T-helper 2 cell (primary cell): ENCODE measurements around the gene ALPK3.
A peak's percentile ranks its signal among the peaks of the same experiment; 100 is the strongest.

ENCODE experiments used
- DNase-seq, 5 experiments: peaks; one replicate each; pipeline versions ENCODE4 v3.0.0 to v3.0.0-alpha.2; 2012 to 2022

The ALPK3 gene

DNA sequence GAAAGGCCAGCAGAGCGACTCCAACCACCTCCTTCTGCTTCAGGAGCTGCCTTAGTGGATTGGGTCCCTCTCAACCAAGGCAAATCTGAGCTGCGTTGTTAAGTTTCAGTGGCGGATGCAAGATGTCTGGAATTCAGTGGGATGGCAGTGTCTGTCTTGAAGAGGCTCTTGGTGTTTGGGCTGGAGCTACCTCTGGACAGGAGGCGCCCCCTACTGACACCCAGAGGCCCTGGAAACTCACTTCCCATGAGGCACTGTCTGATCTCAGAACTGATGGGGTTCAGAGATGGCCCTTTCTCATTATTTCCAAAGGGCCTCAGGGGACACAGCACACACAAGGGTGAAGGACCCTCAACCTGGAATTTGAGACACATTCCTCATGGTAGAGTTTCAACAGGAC is 61.3 kb downstream of the ALPK3 start:
- peak in 4 of 5 experiments; percentile 10 to 72 (median 36) for DNase-seq

DNA sequence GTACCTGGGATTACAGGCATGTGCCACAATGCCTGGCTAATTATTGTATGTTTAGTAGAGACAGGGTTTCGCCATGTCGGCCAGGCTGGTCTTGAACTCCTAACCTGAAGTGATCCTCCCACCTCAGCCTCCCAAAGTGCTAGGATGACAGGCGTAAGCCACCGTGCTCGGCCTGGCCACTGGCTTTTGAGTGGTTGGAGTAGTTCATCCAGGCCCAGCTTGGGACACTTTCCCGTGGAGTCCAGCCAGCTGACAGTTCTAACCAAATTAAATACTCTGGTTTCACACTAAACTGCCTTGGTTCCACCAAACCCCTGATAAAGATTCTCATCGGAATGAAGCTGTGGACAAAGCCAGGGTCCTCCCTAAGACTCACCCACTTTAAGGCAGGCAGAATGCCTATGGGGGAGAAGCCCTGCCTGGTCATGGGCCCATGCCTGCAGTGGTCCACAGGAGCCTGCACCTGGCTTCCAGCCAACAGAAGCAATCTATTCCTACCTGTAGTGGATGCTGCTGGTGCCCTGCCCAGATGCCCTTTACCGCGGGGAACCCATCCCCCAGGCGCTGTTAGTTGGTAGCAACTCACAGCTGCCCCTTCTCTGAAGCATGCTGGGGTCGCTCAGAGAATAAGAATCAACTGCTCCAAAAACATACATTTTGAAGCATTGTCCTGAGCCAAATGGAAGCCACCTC is 62.1 kb downstream of the ALPK3 start:
- DNase-seq, result no peak

DNA sequence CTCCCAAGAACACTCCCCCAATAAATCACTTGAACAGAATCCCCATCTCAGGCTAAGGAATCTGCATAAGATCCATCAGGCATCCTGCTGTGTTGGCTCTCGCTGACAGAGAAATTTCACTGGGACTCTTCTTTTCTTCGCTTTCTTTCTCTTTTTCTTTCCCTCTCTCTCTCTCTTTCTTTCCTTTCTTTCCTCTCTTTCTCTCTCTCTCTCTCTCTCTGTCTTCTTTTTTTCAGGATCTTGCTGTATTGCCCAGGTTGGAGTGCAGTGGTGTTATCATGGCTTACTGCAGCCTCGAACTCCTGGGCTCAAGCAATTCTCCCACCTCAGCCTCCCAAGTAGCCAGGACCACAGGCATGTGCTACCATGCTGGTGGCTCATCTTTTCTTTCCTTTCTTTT is 62.9 kb downstream of the ALPK3 start:
- no peak for DNase-seq

DNA sequence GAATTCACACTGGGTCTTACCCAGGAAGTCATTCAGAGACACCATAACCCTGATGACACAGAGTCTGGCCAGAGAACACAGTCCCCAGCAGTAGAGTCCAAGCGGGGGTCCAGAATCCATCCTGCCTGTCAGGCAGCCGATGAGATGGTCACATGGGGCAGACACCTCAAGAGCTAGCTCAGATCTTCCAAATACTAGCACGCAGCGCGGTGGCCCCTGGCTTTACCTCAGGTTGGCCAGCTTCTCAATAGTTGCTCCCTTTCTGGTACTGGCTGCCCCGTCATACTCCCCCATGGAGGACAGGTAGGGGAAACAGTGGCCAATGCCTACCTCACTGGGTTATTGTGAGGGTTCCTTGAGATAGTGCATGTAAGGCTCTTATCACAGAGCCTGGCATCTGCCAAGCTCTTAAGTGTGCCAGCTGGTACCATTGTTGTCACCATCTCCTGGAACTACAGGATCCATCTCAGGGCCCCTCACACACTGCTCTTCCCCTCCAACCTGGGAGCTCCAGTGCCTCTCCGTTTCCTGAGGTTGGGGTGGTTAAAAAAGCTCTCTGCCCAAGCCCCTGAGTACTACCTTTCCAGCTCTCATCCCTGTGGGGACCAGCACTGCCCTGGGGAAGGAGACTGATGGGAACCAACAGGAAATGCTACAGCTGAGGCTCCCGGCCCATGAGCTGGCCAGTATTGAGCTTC is 63.8 kb downstream of the ALPK3 start:
- no peak for DNase-seq

DNA sequence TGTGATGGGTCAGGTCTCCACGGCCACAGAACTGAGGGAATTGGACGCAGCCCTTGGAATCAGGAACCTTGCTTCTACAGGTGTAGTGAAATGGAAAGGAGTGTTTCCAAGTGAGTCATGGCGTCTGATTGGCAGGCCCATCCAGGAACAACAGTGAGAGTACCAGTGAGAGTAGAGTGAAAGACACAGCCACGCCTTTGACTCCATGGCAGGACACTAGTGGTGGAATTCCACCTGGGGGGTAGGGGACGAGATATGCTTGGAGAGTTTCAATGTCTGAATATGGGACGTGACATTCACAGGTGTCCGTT is 64.3 kb downstream of the ALPK3 start:
- no peak for DNase-seq

DNA sequence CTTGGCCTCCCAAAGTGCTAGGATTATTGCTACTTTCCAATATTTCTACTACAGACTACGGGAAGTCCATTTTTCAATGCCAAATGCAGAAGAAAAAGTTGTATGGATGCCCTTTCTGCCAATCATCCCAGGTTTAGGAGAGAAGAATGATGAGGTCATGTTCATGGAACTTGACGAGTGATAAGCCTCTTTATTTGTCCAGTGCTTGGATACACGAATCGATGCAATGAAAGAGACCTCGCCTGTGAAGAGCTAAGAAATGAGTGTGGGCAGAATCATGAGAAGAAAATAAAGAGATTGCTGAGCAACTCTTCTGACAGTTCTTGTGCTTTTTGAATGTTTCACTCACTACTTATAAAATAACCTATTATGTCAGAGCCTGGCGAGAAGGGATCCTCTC is 66.3 kb downstream of the ALPK3 start:
- DNase-seq, result no peak

DNA sequence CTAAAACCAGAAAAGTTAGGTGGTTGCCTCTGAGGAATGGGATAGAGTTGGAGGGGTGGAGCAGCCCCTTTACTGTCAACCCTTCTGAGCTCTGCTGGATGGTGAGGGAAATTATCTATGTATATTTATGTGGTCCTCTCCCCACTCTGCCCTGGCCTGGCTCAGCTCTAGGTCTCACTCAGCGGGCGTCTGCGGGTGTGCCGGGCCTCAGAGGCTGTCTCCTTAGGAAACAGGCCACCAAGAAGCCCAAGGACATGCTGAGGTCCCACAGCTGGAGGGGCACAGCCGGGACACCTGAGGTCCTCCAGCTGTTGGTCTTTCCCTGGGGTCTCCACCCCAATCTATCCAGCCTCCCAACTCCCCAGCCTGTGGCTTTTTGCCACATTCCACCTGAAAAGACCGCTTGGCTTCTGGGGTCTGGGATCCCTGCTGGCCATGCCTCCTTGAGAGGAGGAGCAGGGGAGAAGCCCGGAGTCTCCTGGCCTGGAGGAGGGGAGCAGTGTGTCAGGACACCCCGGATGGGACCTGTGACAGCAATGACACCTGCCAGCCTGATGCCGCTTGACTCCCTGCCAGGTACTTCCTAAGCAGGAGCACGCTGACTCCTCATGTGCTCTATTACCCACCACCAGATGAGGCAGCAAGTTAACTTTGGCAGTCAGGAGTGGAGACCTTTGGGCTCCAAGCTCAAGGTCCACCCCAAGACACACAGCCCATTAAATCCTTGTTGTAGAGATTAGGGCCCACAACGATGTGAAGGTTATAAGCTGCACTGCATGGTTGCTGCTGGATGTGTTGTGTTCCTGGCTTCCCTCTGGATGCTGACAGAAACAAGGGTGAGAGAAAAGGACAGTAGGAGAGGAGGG is 67.0 kb downstream of the ALPK3 start, which contains the start of gene SLC28A1:
TSS of gene SLC28A1 (plus strand) at position 747 of the 866 bp plus-strand sequence. CDS start 3,099 bp downstream, outside the sequence.
- no peak for DNase-seq

DNA sequence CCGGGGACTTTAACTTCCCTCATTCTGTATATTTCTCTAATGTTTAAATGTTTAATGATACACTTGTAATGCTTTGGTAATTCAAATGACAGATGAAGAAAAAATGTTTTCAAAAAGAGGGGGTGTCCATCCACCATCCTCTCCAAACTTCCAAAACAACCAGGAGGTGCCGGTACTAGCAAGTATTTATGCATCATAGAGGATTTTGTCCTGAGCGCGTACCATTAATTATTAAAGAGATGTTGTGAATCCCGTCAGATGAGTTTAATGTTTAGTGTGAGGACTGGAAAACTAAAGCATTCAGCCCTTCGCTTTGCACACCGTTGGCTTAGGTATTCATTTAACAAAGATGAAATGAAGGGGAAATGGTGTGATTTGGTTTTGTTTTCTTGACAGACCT is 68.6 kb downstream of the ALPK3 start:
- no peak for DNase-seq

DNA sequence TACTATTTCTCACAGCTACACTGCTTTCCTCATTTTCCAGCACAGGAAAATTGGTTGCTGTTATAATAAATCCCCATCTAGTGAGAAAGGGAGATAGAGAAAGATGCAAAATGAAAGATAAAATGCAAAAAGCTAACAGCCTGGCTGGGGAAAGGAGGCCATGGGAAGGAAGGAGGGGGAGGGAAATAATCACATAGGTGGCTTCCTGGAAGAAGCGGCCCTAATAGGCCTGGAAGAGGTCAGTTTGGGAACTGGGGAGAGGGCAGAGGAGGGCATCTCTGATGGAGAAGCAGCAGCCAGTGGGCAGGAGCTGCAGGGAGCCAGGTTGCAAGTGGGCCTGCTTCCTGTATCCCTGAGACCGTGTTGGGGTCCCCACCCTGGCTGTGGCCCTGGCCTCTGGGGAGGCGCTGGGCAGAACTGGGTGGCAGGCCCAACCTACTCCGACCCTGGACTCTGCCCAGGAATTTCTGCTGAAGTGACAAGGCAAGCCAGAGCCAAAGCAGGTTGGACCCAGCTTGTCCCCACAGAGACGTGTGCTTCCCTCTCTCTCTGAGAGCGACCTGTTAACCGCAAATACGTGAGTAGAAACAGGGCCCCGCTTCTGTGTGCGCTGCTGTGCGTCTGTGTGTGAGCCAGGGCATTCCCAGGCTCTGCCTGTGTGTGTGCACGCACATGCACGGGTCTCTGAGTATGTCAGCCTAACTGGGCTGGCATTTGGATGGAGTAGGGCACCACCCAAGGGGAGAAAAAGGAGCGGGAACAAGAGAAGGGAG is 69.2 kb downstream of the ALPK3 start:
- DNase-seq, result no peak

DNA sequence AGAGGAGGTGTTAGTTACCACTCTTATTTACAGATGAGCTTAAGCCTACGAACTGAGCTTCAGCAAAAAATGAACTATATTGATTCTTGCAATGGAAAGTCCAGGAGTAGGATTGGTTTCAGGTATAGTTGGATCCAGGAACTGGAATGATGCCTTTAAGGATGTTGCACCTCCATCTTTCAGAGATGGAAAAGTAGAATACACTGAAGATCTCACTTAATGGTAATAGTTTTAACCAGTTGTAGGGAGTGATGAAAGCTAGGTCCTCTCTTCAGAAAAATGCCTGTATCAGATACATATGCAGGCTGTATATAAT is 69.8 kb downstream of the ALPK3 start:
- no peak for DNase-seq

DNA sequence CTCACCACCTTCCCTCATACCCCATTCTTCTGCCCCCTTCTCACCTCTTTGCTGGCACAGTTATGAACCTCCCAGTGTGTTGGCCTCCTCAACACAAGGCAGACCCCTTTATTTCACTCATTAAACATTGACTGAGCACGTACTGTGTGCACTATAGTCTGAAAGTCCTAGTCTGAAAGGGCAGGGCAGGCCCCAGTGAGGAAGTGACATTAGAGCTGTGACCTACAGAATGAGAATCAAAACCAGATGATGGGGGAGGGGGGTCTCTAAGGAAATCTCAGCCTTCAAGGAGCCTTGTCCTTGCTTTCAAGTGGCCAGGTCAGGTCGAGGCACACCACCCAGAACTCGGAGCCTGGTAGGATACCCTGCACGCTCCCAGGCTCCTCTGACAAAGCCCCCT is 70.8 kb downstream of the ALPK3 start:
- no peak for DNase-seq

DNA sequence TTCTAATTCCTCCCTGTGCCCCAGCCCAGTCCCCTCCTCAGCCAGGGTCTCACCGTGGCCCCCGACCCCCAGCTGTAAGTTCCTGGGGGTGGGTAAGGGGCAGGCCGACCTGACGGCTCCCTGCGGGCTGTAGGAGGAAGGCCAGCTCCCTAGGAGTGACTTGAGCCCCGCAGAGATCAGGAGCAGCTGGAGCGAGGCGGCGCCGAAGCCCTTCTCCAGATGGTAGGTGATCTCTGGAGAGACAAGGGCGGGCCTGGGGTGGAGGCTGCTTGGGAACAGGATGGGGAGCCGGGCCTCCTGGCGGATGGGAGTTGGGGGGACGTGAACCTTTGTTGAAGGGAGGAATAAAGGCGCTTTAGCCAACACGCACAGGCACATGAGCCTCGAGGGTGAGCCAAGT is 71.5 kb downstream of the ALPK3 start:
- DNase-seq, result no peak

DNA sequence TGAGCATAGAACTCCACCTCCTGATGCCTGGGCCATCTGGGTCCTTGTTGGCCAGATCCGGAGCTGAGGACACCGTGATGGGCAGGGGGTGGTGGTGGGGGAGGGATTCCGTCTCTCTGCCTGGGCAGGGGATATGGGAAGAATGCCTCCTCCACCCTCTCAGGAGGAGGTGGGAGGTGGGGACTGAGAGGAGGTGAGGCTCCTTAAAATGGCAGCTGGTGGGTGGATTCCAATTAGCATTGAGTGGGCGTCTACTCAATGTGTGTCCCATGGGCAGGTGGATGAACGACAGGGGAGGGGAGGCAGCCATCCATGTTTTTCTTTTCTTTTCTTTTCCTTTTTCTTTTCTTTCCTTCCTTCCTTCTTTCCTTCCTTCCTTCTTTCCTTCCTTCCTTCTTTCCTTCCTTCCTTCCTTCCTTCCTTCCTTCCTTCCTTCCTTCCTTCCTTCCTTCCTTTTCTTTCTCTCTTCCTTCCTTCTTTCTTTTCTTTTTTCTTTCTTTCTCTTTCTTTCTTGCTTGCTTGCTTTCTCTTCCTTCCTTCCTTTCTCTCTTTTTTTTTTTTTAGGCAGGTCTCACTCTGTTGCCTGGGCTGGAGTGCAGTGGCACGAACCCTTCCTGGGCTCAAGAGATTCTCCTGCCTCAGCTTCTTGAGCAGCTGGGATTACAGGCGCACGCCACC is 72.3 kb downstream of the ALPK3 start:
- DNase-seq, result no peak

DNA sequence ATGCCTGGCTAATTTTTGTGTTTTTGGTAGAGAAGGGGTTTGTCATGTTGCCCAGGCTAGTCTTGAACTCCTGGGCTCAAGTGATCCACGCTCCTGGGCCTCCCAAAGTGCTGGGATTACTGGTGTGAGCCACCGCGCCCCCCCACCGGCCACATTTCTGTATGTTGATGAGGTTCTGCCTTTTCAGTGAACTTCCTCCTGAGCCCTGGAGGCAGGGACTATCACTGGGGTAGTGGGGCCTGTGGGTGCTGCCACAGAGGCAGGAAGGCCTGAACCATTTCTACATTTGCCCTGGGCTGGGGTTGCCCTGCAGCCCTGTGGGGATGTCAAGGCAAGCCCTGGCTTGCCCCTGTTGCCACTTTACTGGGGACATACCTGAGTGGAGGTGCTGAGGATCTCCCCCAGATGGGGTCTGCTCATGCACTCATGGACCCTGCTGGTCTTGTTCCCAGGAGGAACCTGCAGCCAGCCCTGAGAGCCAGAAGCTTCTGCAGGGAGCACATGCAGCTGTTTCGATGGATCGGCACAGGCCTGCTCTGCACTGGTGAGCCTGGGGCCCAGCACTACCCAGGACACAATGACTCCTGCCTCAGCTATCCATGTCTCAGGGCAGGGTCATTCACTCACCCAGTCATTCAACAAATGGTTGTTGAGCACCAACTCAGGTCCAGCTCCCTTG is 73.0 kb downstream of the ALPK3 start:
- no peak for DNase-seq

DNA sequence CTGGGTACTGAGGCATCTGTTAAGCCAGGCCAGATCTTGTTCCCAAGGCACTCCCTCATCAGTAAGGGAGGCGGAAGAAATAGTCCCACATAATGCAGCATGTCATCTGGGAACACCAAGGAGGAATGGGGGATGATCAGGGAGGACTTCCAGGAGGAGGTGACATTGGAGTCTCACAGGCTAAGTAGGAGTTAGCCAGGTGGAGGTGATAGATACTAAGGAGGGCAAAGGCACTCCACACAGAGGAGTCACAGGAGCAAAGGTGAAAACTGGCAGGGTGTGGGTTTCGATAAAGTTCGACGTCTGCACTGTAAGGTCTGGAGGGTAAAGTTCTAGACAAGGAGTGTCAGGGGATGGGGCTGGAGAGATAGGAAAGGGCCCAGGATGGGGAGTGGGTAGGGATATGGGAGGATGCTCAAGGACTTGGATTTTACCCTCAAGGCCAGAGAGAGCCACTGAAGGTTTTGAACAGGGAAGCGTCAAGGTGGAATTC is 73.6 kb downstream of the ALPK3 start:
- no peak for DNase-seq

DNA sequence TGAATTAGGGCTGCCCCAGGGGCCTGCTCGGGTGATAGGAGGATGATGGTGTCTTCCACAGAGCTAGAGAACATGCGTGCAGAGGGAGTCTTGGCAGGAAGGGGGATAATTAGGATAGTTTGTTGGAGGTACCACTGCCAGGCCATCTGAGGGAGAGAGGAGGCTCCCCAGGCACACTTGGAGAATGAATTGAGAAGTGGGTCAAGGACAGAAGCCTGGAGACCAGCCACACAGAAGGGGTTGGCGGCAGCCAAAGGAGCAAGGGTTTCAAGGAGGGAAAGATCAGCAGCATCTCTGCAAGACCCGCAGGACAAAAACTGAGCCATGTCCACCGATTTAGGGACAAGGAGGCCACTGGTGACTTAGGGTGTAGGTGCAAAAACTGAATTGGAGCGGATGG is 74.2 kb downstream of the ALPK3 start:
- no peak for DNase-seq

DNA sequence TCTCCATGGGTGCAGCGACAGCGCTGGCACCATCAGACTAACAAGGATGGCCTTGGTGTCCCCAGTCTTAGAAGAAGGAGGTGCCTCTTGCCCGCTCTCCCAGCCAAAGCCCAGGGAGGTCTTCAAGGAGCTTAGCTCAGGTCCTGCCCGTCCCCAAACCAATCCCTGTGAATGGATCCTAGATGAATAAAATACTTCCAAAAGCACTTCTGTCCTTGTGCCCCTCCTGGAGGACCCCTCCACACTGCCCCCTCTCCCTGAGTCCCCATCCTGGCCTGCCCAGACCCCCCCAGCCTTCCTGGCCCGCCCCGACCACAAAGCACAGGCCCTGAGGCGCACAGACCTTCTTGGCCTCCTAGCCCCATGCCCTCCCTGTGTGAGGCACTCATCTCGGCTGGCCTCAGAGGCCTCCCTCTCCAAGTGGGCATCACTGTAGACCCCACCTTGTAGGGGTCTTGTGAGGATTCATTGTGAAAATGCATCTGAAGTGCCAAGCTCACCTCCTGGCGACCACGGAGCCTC is 75.7 kb downstream of the ALPK3 start:
- no peak for DNase-seq

DNA sequence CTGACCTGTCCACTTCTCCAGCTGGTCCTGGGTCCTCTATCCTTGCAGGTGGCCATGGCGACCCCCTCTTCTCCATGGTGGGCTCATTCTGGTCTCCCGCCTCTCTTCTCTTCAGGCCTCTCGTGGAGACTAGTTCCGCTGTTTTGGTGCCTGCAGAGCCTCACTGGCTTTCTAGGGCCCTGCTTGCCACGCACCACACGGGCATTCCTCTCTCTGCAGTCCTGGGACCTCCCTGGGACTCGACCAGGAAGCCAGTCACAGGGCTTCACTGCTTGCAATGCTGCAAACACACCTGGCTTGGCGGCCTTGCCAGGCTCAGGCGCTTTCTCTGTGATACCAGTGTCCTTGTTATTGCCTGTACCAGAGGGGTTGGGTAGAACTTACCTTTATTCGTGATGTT is 76.5 kb downstream of the ALPK3 start:
- DNase-seq, result no peak

DNA sequence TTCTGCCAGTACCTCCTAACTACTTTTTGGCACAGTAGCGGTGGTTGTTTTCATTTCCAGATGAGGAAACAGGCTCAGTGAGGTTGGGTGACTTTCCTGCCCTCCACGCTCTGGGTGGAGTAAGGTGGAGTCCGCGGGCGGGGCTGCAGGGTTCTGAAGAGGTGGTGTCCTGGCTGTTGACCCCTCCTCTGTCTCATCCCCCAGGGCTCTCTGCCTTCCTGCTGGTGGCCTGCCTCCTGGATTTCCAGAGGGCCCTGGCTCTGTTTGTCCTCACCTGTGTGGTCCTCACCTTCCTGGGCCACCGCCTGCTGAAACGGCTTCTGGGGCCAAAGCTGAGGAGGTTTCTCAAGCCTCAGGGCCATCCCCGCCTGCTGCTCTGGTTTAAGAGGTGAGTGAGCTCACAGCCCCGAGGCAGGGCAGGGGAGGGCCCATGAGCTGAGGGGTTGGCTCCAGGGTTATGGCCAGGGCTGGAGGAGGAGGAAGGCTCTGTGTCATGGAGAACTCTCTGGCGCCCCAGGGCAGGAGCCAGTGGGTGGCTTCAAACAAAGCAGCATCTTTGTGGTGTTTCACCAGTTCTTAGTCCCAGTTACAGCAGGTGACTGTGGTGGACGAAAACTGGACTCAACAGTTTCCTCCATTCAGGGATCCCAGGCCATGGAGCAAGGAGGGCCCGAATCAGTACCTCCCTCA is 77.7 kb downstream of the ALPK3 start:
- DNase-seq, result no peak

DNA sequence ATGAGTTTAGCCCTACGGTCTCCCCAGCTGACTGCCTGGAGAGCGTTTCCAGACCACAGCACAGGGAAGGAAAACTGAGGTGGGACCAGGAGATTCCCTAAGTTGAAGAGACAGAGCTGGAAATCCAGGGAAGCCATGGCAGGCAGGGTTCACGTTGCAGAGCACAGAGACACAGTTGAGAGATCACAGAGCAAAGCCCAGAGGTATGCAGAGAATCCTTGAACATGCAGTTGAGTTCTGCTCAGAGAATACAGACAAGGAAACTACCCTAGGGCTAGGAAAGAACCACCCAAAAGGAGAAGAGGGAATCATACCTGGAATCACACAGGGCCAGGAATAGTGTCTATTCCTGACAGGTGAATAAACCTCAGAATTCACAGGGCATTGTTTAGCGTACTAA is 81.6 kb downstream of the ALPK3 start:
- no peak for DNase-seq

DNA sequence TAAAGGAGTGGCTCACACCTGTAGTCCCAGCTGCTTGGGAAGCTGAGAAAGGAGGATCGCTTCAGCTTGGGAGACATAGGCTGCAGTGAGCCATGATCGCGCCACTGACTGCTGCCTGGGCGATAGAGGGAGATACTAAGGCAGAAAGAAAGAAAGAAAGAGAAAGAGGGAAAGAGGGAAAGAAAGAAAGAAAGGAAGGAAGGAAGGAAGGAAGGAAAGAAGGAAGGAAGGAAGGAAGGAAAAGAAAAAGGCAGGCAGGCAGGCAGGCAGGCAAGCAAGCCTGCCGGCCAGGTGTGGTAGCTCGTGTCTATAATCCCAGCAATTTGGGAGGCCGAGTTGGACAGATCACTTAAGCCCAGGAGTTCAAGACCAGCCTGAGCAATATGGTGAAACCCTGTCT is 82.6 kb downstream of the ALPK3 start:
- no peak for DNase-seq
